Measurements from ENCODE around the gene HIGD1A. TPM values are rescaled to one million over a fixed set of nuclear protein-coding genes. Genes with fewer than 3 reads are reported as not detected.

HIGD1A gene
- total and polyA plus RNA-seq, 2 experiments from 2014 or later: 102 to 144 TPM

DNA sequence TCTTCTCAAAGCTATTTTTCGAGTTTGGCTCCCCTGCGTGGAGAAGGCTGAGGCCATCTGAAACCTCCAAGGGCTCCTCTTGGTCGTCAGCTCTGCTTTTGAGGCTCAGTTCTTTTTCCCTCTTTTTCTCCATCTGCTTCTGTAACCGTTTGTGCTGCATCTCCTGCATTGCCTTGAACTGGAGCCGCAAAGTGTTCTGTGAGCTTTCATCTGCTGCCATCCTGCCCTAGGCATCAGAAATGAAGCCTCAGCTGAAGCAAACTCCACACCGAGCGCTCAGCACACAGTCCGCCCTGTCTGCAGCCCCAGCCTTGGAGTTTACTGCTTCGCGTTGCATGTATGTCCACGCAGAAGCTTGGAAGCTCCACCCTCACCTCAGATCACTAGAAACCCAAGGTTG lies 46.2 kb downstream of the HIGD1A start (continued):
- TF ChIP-seq, protein P1, sequence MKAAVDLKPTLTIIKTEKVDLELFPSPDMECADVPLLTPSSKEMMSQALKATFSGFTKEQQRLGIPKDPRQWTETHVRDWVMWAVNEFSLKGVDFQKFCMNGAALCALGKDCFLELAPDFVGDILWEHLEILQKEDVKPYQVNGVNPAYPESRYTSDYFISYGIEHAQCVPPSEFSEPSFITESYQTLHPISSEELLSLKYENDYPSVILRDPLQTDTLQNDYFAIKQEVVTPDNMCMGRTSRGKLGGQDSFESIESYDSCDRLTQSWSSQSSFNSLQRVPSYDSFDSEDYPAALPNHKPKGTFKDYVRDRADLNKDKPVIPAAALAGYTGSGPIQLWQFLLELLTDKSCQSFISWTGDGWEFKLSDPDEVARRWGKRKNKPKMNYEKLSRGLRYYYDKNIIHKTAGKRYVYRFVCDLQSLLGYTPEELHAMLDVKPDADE (IDR thresholded peaks at IDR 0.05): no peak
- TF ChIP-seq NANOG (IDR thresholded peaks at IDR 0.05; ENCODE audit: borderline replicate concordance) (no peak), STAT1 (IDR thresholded peaks at IDR 0.05; ENCODE audit: unreplicated experiment) (no peak), ZNF331 (CRISPR knock-in tag; IDR thresholded peaks at IDR 0.05; ENCODE audit: low read depth) (no peak), EZH2 (IDR thresholded peaks at IDR 0.05; ENCODE audit: low read depth, unreplicated experiment) (no peak)

DNA sequence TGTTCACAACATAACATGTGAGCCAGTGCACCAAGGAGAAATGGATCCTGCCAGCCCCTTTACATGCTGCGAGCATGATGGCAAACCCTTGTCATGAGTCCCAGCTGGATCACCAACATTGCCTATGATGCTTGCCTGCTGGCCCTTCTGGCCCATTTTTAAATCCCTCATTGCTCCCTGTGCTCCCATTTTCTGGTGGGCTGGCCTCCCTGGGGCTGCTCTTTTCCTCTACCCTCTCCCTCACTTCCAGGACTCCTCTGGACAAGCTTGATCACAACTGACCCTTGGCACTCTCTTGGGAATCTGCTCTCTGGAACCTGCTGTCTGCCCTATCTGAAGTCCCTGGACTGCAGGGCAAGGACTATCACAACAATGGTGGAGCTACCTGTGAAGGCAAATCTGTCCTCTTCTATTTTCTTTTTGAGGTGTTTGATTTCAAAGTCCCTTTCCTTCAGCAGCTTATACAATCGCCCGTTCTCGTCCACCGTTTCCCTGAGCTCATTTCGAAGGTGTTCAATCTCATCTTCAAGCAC lies 47.5 kb downstream of the HIGD1A start:
- Mint-ChIP-seq H3K4me3 (no peak overlapping the region), H3K9me3 (peaks cover 2% of the 10 kb centered on the region; the same call in 1 of the 3 replicates), H3K27ac (no peak overlapping the region; the same call in 1 of the 2 replicates), H3K27me3 (ENCODE audit: insufficient read depth, low read depth, poor library complexity) (peaks cover 4% of the 10 kb centered on the region), H3K4me1 (no peaks in the 10 kb centered on the region), H3K36me3 (ENCODE audit: low read depth) (no peaks in the 10 kb centered on the region)
- ATAC-seq (no peak), DNase-seq (ENCODE audit: low spot score) (no peak)
- Histone ChIP-seq H3K4me2 (no peak overlapping the region), H3K27ac (ENCODE audit: low read depth) (no peak overlapping the region), H3K4me1 (ENCODE audit: insufficient read depth) (no peaks in the 10 kb centered on the region), H3K4me3 (no peak overlapping the region), H3K36me3 (ENCODE audit: insufficient read depth) (no peaks in the 10 kb centered on the region), H3F3A (replicated peaks; ENCODE audit: low read depth) (no peaks in the 10 kb centered on the region), H3K27me3 (ENCODE audit: insufficient read depth) (no peaks in the 10 kb centered on the region), H3K9me2 (ENCODE audit: insufficient read depth) (no peaks in the 10 kb centered on the region), H2AFZ (no peak overlapping the region), H4K20me1 (replicated peaks; ENCODE audit: insufficient read depth) (no peaks in the 10 kb centered on the region), H3K79me2 (replicated peaks; ENCODE audit: insufficient read depth) (no peaks in the 10 kb centered on the region)
- TF ChIP-seq POLR2AphosphoS5 (IDR thresholded peaks at IDR 0.05; ENCODE audit: low read depth) (no peak), EZH2 (IDR thresholded peaks at IDR 0.05; ENCODE audit: low read depth, unreplicated experiment) (no peak), CREB1 (CRISPR knock-in tag; IDR thresholded peaks at IDR 0.05; ENCODE audit: low read depth) (no peak)
- TF ChIP-seq, protein P2, sequence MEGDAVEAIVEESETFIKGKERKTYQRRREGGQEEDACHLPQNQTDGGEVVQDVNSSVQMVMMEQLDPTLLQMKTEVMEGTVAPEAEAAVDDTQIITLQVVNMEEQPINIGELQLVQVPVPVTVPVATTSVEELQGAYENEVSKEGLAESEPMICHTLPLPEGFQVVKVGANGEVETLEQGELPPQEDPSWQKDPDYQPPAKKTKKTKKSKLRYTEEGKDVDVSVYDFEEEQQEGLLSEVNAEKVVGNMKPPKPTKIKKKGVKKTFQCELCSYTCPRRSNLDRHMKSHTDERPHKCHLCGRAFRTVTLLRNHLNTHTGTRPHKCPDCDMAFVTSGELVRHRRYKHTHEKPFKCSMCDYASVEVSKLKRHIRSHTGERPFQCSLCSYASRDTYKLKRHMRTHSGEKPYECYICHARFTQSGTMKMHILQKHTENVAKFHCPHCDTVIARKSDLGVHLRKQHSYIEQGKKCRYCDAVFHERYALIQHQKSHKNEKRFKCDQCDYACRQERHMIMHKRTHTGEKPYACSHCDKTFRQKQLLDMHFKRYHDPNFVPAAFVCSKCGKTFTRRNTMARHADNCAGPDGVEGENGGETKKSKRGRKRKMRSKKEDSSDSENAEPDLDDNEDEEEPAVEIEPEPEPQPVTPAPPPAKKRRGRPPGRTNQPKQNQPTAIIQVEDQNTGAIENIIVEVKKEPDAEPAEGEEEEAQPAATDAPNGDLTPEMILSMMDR (conservative IDR thresholded peaks at IDR 0.05; ENCODE audit: low read depth in 2 of 2): no peak

DNA sequence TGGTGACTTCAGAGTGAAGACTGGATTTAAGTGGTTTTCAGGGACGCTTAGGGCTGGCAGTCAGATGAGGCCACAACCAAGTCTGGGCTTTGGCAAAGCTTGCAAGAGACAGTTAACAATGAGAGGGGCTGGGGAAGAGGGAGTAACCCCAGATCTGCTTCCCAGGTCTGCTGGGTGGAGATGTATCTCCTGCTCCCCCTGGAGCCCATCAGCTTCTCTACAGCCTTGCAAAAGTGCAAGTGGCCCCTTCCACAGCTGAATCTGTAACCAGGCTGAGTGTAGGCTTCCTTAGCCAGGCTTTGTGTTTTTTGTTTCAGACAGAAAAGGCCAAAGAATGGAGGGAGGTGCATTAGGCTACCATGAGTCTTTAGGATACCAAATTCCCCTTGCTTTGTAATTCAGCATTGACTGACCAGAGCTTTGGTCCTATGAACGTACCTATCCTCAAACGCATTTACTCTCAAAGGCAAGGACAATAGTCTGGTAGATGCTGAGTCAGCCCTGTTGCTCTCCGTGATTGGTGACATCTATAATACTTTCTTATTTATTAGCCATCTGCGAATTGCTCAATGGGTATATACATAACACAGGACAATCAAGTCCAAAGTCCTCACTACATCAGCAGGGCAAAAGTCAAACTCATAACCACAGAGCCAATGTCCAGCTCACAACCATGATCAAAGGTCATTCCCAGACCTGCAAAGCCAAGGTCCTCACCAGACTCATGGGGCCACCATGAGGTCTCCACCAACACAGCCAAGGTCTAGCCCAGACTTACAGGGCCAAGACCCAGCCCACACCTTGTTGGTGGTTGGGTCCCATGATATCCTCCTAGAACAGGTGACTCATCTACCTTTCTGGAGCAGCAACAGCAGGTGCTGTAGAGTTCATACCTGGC lies 48.4 kb downstream of the HIGD1A start:
- Mint-ChIP-seq H3K36me3 (ENCODE audit: low read depth) (no peaks in the 10 kb centered on the region), H3K27me3 (ENCODE audit: insufficient read depth, low read depth, poor library complexity) (peaks cover 4% of the 10 kb centered on the region), H3K9me3 (no peaks in the 10 kb centered on the region), H3K4me3 (no peak overlapping the region), H3K27ac (no peak overlapping the region), H3K4me1 (no peaks in the 10 kb centered on the region)
- H3K27ac ChIP-seq (ENCODE audit: low read depth): no peak overlapping the region
- no peaks in the 10 kb centered on the region for H3F3A ChIP-seq (replicated peaks; ENCODE audit: low read depth)
- H3K4me3 ChIP-seq: no peak overlapping the region
- DNase-seq (ENCODE audit: low spot score) (peak; percentile 80), ATAC-seq (peak; percentile 99)
- H3K27me3 ChIP-seq (ENCODE audit: insufficient read depth): no peaks in the 10 kb centered on the region
- H3K79me2 ChIP-seq (replicated peaks; ENCODE audit: insufficient read depth): no peaks in the 10 kb centered on the region
- no peak overlapping the region; the same call in 1 of the 2 replicates for H2AFZ ChIP-seq
- no peaks in the 10 kb centered on the region for H3K4me1 ChIP-seq (ENCODE audit: insufficient read depth)
- no peaks in the 10 kb centered on the region for H3K36me3 ChIP-seq (ENCODE audit: insufficient read depth)
- no peaks in the 10 kb centered on the region for H4K20me1 ChIP-seq (replicated peaks; ENCODE audit: insufficient read depth)
- H3K4me2 ChIP-seq: no peak overlapping the region
- H3K9me2 ChIP-seq (ENCODE audit: insufficient read depth): no peaks in the 10 kb centered on the region
- TF ChIP-seq, protein P3, sequence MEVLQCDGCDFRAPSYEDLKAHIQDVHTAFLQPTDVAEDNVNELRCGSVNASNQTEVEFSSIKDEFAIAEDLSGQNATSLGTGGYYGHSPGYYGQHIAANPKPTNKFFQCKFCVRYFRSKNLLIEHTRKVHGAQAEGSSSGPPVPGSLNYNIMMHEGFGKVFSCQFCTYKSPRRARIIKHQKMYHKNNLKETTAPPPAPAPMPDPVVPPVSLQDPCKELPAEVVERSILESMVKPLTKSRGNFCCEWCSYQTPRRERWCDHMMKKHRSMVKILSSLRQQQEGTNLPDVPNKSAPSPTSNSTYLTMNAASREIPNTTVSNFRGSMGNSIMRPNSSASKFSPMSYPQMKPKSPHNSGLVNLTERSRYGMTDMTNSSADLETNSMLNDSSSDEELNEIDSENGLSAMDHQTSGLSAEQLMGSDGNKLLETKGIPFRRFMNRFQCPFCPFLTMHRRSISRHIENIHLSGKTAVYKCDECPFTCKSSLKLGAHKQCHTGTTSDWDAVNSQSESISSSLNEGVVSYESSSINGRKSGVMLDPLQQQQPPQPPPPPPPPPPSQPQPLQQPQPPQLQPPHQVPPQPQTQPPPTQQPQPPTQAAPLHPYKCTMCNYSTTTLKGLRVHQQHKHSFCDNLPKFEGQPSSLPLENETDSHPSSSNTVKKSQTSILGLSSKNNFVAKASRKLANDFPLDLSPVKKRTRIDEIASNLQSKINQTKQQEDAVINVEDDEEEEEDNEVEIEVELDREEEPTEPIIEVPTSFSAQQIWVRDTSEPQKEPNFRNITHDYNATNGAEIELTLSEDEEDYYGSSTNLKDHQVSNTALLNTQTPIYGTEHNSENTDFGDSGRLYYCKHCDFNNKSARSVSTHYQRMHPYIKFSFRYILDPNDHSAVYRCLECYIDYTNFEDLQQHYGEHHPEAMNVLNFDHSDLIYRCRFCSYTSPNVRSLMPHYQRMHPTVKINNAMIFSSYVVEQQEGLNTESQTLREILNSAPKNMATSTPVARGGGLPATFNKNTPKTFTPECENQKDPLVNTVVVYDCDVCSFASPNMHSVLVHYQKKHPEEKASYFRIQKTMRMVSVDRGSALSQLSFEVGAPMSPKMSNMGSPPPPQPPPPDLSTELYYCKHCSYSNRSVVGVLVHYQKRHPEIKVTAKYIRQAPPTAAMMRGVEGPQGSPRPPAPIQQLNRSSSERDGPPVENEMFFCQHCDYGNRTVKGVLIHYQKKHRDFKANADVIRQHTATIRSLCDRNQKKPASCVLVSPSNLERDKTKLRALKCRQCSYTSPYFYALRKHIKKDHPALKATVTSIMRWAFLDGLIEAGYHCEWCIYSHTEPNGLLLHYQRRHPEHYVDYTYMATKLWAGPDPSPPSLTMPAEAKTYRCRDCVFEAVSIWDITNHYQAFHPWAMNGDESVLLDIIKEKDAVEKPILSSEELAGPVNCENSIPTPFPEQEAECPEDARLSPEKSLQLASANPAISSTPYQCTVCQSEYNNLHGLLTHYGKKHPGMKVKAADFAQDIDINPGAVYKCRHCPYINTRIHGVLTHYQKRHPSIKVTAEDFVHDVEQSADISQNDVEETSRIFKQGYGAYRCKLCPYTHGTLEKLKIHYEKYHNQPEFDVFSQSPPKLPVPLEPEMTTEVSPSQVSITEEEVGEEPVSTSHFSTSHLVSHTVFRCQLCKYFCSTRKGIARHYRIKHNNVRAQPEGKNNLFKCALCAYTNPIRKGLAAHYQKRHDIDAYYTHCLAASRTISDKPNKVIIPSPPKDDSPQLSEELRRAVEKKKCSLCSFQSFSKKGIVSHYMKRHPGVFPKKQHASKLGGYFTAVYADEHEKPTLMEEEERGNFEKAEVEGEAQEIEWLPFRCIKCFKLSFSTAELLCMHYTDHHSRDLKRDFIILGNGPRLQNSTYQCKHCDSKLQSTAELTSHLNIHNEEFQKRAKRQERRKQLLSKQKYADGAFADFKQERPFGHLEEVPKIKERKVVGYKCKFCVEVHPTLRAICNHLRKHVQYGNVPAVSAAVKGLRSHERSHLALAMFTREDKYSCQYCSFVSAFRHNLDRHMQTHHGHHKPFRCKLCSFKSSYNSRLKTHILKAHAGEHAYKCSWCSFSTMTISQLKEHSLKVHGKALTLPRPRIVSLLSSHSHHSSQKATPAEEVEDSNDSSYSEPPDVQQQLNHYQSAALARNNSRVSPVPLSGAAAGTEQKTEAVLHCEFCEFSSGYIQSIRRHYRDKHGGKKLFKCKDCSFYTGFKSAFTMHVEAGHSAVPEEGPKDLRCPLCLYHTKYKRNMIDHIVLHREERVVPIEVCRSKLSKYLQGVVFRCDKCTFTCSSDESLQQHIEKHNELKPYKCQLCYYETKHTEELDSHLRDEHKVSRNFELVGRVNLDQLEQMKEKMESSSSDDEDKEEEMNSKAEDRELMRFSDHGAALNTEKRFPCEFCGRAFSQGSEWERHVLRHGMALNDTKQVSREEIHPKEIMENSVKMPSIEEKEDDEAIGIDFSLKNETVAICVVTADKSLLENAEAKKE (CRISPR knock-in tag; IDR thresholded peaks at IDR 0.05): no peak
